ENCODE measurements around the gene MTRFR.
"Not testable (repeated sequence)": the region's sequence is repeated elsewhere in the genome, so short reads cannot be mapped to it uniquely, and the experiment has no call there.

DNA sequence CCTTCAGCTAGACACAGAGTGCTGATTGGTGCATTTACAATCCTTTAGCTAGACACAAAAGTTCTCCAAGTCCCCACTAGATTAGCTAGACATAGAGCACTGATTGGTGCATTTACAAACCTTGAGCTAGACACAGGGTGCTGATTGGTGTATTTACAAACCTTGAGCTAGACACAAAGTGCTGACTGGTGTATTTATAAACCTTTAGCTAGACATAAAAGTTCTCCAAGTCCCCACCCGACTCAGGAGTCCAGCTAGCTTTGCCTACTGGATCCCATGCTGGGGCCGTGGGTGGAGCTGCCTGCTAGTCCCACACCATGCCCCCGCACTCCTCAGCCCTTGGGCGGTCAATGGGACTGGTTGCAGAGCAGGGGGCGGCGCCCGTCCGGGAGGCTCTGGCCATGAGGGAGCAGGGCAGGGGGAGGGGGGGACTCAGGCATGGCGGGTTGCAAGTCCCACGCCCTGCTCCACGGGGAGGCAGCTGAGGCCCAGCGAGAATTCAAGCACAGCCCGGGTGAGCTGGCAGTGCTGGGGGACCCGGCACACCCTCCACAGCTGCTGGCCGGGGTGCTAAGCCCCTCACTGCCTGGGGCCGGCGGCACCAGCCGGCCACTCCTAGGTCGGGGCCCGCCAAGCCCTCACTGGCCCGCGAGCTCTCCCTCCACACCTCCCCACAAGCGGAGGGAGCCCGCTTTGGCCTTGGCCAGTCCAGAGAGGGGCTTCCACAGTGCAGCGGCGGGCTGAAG lies 15.9 kb downstream of the MTRFR start:
- TF ChIP-seq POLR2A, POLR2AphosphoS5, POU2F2, TAF1, SPI1 (IDR thresholded peaks at IDR 0.05; ENCODE audit: low read depth, low read length): not testable (repeated sequence)
